HepG2 (cell line): ENCODE measurements around the gene CHIC2. TPM values are rescaled to one million over a fixed set of nuclear protein-coding genes. Genes with fewer than 3 reads are reported as not detected.

ENCODE experiments used
- AHDC1 ChIP-seq: sonication (generic); formaldehyde crosslinking; IDR thresholded peaks from 2 replicates; pipeline ENCODE4 v1.5.1; 2020; ENCODE audit warnings: mild to moderate bottlenecking, missing genetic modification reagents, borderline replicate concordance
- ATF7 ChIP-seq, 2 experiments: fragments of 450-650 bp in 1 of 2; sonication (generic) in 1 of 2; formaldehyde crosslinking in 1 of 2; IDR thresholded peaks; 2 replicates each; pipeline versions ENCODE4 v1.4.0 to v1.6.1; 2016 to 2020; ENCODE audit warnings: antibody characterized with exemption in 1 of 2, mild to moderate bottlenecking in 1 of 2, missing genetic modification reagents in 1 of 2
- CENPBD1 ChIP-seq: sonication (generic); formaldehyde crosslinking; IDR thresholded peaks from 2 replicates; pipeline ENCODE4 v1.8.0; 2022; ENCODE audit warnings: missing genetic modification reagents, low read depth, mild to moderate bottlenecking, borderline replicate concordance
- DNMT1 ChIP-seq: sonication (generic); formaldehyde crosslinking; IDR thresholded peaks from 2 replicates; pipeline ENCODE4 v1.5.1; 2020; ENCODE audit warnings: mild to moderate bottlenecking, missing genetic modification reagents
- GABPB1 ChIP-seq: IDR thresholded peaks from 2 replicates; pipeline ENCODE4 v1.6.1; 2016; ENCODE audit warnings: mild to moderate bottlenecking, missing genetic modification reagents, moderate library complexity, missing compliant biosample characterization
- GATA4 ChIP-seq: sonication (generic); IDR thresholded peaks from 2 replicates; pipeline ENCODE4 v1.6.1; 2016; ENCODE audit warnings: antibody characterized with exemption, low read depth, borderline replicate concordance
- ISL2 ChIP-seq: sonication (generic); formaldehyde crosslinking; IDR thresholded peaks from 2 replicates; pipeline ENCODE4 v1.5.0; 2020; ENCODE audit warnings: missing genetic modification reagents
- KAT2B ChIP-seq: fragments of 150-350 bp; IDR thresholded peaks from 2 replicates; pipeline ENCODE4 v1.6.1; 2014; ENCODE audit warnings: low read depth, low read length, borderline replicate concordance
- KAT8 ChIP-seq: IDR thresholded peaks from 2 replicates; pipeline ENCODE4 v1.6.1; 2016; ENCODE audit warnings: missing genetic modification reagents, missing compliant biosample characterization
- MXI1 ChIP-seq: IDR thresholded peaks from 3 replicates; pipeline ENCODE4 v1.6.1; 2012; ENCODE audit warnings: low read depth, low read length, inconsistent platforms, borderline replicate concordance
- PITX1 ChIP-seq: sonication (generic); formaldehyde crosslinking; IDR thresholded peaks from 2 replicates; pipeline ENCODE4 v1.5.1; 2020; ENCODE audit warnings: mild to moderate bottlenecking, missing genetic modification reagents
- PPARG ChIP-seq: conservative IDR thresholded peaks from 2 replicates; pipeline ENCODE4 v1.6.1; 2016; ENCODE audit warnings: missing biosample characterization, missing genetic modification reagents
- TBX3 ChIP-seq: fragments of 450-650 bp; IDR thresholded peaks from 2 replicates; pipeline ENCODE4 v1.6.1; 2017; ENCODE audit warnings: antibody characterized with exemption, mild to moderate bottlenecking, inconsistent platforms, borderline replicate concordance
- TOE1 ChIP-seq: sonication (generic); formaldehyde crosslinking; IDR thresholded peaks from 2 replicates; pipeline ENCODE4 v1.4.0; 2020; ENCODE audit warnings: mild to moderate bottlenecking, missing genetic modification reagents
- XRCC5 ChIP-seq: fragments of 200-400 bp; formaldehyde crosslinking; optimal IDR thresholded peaks from 2 replicates; pipeline ENCODE3; 2017; ENCODE audit warnings: mild to moderate bottlenecking, low read length
- ZKSCAN8 ChIP-seq: IDR thresholded peaks from 2 replicates; pipeline ENCODE4 v1.6.1; 2016; ENCODE audit warnings: borderline replicate concordance, missing genetic modification reagents, missing compliant biosample characterization
- ZMYM4 ChIP-seq: sonication (generic); formaldehyde crosslinking; IDR thresholded peaks from 2 replicates; pipeline ENCODE4 v1.8.1; 2023; ENCODE audit warnings: mild to moderate bottlenecking, missing genetic modification reagents
- ZNF101 ChIP-seq: sonication (generic); formaldehyde crosslinking; IDR thresholded peaks from 2 replicates; pipeline ENCODE4 v1.4.0; 2020; ENCODE audit warnings: mild to moderate bottlenecking, low read depth, missing genetic modification reagents, borderline replicate concordance
- ZNF414 ChIP-seq: sonication (generic); formaldehyde crosslinking; IDR thresholded peaks from 2 replicates; pipeline ENCODE4 v1.5.0; 2020; ENCODE audit warnings: missing genetic modification reagents
- polyA plus RNA-seq, 8 experiments: library from polyadenylated mRNA; depleted of rRNA in 3 of 8; stranded (reverse) in 7 of 8; unstranded in 1 of 8; fragments of >200 nt; fragmentation: Illumina TruSeq in 4 of 8; extraction: Trizol in 4 of 8; gene quantifications; 2 replicates each; pipeline versions ENCODE4 v1.2.1 to v1.2.3, GENCODE V29; 2011 to 2016; ENCODE audit warnings: low read depth in 4 of 8, missing spikeins in 1 of 8, mixed read lengths in 1 of 8; ENCODE audit not compliant: insufficient read depth in 1 of 8
- total RNA-seq, 5 experiments: library from RNA; depleted of rRNA; stranded (reverse); fragments of >200 nt; fragmentation: Illumina TruSeq; extraction: Trizol; gene quantifications; 2 replicates each; pipeline ENCODE4 v1.2.3, GENCODE V29; 2016; ENCODE audit warnings: low read depth in 1 of 5
- TF ChIP-seq, protein P1 (sequence below), 2 experiments: sonication (generic) in 1 of 2; formaldehyde crosslinking in 1 of 2; IDR thresholded peaks; 2 replicates each; pipeline versions ENCODE4 v1.4.0 to v1.6.1; 2018 to 2020; ENCODE audit warnings: missing genetic modification reagents in 2 of 2, borderline replicate concordance in 1 of 2, low read depth in 1 of 2, mild to moderate bottlenecking in 1 of 2, missing biosample characterization in 1 of 2

Gene CHIC2
- total and polyA plus RNA-seq, 2 of the 13 experiments (the other 11 are each of a cell fraction or from before 2014, with no cell fraction given) = 10.0 to 17.2 TPM

- no peak for TF ChIP-seq AHDC1 (CRISPR knock-in tag)
- no peak for TF ChIP-seq XRCC5
- no peak for TF ChIP-seq ATF7 (IDR thresholded peaks at IDR 0.05)
- no peak for TF ChIP-seq ATF7 (CRISPR knock-in tag; IDR thresholded peaks at IDR 0.05)
- peak; percentile 41; the same call in 1 of the 2 replicates for TF ChIP-seq ZNF414
- no peak for TF ChIP-seq ZKSCAN8 (CRISPR knock-in tag)
- TF ChIP-seq, protein P1, sequence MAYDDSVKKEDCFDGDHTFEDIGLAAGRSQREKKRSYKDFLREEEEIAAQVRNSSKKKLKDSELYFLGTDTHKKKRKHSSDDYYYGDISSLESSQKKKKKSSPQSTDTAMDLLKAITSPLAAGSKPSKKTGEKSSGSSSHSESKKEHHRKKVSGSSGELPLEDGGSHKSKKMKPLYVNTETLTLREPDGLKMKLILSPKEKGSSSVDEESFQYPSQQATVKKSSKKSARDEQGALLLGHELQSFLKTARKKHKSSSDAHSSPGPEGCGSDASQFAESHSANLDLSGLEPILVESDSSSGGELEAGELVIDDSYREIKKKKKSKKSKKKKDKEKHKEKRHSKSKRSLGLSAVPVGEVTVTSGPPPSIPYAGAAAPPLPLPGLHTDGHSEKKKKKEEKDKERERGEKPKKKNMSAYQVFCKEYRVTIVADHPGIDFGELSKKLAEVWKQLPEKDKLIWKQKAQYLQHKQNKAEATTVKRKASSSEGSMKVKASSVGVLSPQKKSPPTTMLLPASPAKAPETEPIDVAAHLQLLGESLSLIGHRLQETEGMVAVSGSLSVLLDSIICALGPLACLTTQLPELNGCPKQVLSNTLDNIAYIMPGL (CRISPR knock-in tag; IDR thresholded peaks at IDR 0.05; ENCODE audit: borderline replicate concordance in 1 of 2, low read depth in 1 of 2) = peak in 1 of 2 experiments; percentile 52; a peak in 1 of 4 replicates
- TF ChIP-seq ISL2 = no peak
- no peak for TF ChIP-seq TOE1 (CRISPR knock-in tag)
- peak; percentile 38; the same call in 1 of the 2 replicates for TF ChIP-seq ZMYM4 (CRISPR knock-in tag)
- peak; percentile 19; the same call in 1 of the 2 replicates for TF ChIP-seq PITX1
- no peak for TF ChIP-seq MXI1
- TF ChIP-seq DNMT1 (CRISPR knock-in tag) = no peak
- no peak for TF ChIP-seq KAT2B
- TF ChIP-seq ZNF101 (CRISPR knock-in tag) = no peak
- no peak for TF ChIP-seq CENPBD1
- no peak for TF ChIP-seq GATA4
- no peak for TF ChIP-seq KAT8 (CRISPR knock-in tag)
- TF ChIP-seq GABPB1 (CRISPR knock-in tag) = peak; percentile 50
- TF ChIP-seq PPARG (CRISPR knock-in tag) = no peak
- TF ChIP-seq TBX3 = no peak
These were observed 27.4 kb upstream of the CHIC2 start (continued) for GRCh38 chr4:54091637-54092404.
